GM12878 (cell line): Measurements from ENCODE around the gene TANK. TPM values are rescaled to one million over a fixed set of nuclear protein-coding genes. Genes with fewer than 3 reads are reported as not detected.

ENCODE experiments used
- ATAC-seq: fragments of 200-7000 bp; cut with Tn5 transposase; 3 replicates; pipeline ENCODE4 v1.9.1; 2020; ENCODE audit warnings: mild to moderate bottlenecking, moderate library complexity
- BruUV-seq: library from RNA; stranded (reverse); fragments of 400-500 nt; replicated peaks from 2 replicates; lab custom pipeline; 2021; lab: Mats Ljungman, UMichigan
- CTCF ChIA-PET: fragments of 300-600 bp; sonication (Branson Sonifier 250); formaldehyde crosslinking; extraction: SDS; loops from one replicate; lab custom pipeline; 2021; ENCODE audit warnings: inconsistent platforms; lab: Yijun Ruan, JAX
- POLR2A ChIA-PET: fragments of 350-600 bp; formaldehyde crosslinking; extraction: SDS; loops from one replicate; lab custom pipeline; 2021; ENCODE audit warnings: inconsistent platforms; lab: Charles Lee
- RAD21 ChIA-PET: fragments of 300-600 bp; sonication (Branson Sonifier 250); formaldehyde crosslinking; loops from one replicate; lab custom pipeline; 2023; ENCODE audit warnings: antibody characterized with exemption; ENCODE audit not compliant: unreplicated experiment; lab: Charles Lee
- SMC1A ChIA-PET: fragments of 300-600 bp; sonication (Branson Sonifier 250); formaldehyde crosslinking; loops from one replicate; lab custom pipeline; 2023; ENCODE audit not compliant: unreplicated experiment, uncharacterized antibody; lab: Charles Lee
- DNase-seq: peaks from one replicate; pipeline ENCODE4 v3.0.0-alpha.2; 2011; ENCODE audit warnings: low read depth, low spot score
- FAIRE-seq: peaks from 3 replicates; lab custom pipeline; 2011; peaks lifted over from hg19 to GRCh38; lab: Jason Lieb, UNC
- H2AFZ ChIP-seq: 2 replicates; pipeline ENCODE4 v1.6.0; 2011; ENCODE audit warnings: low read depth, low read length, control low read depth; ENCODE audit not compliant: control insufficient read depth
- H3K27ac ChIP-seq: 2 replicates; pipeline ENCODE4 v1.5.1; 2011; ENCODE audit warnings: control low read depth; ENCODE audit not compliant: control insufficient read depth, insufficient read depth
- H3K27me3 ChIP-seq, 2 experiments: replicated peaks in 1 of 2; 2 replicates each; pipeline versions ENCODE4 v1.6.0 to v1.6.1; 2011; ENCODE audit warnings: low read length in 1 of 2; ENCODE audit not compliant: control insufficient read depth in 2 of 2, insufficient read depth in 2 of 2
- H3K36me3 ChIP-seq, 2 experiments: 2 replicates each; pipeline ENCODE4 v1.5.1; 2011; ENCODE audit warnings: low read length in 1 of 2; ENCODE audit not compliant: control insufficient read depth in 2 of 2, insufficient read depth in 2 of 2
- H3K4me1 ChIP-seq: 2 replicates; pipeline ENCODE4 v1.6.1; 2011; ENCODE audit warnings: mild to moderate bottlenecking, low read length, moderate library complexity, mixed read lengths; ENCODE audit not compliant: control insufficient read depth, insufficient read depth
- H3K4me2 ChIP-seq: 2 replicates; pipeline ENCODE4 v1.6.0; 2011; ENCODE audit warnings: control low read depth; ENCODE audit not compliant: control insufficient read depth, insufficient read depth
- H3K4me3 ChIP-seq: fragments of 200-600 bp; sonication (generic); 2 replicates; pipeline ENCODE4 v1.5.1; 2016
- H3K79me2 ChIP-seq: 2 replicates; pipeline ENCODE4 v1.6.0; 2011; ENCODE audit warnings: low read length; ENCODE audit not compliant: control insufficient read depth, insufficient read depth
- H3K9ac ChIP-seq: 2 replicates; pipeline ENCODE4 v1.8.0; 2011; ENCODE audit warnings: low read length, control low read depth, mixed read lengths; ENCODE audit not compliant: control insufficient read depth, insufficient read depth
- H3K9me3 ChIP-seq: replicated peaks from 3 replicates; pipeline ENCODE4 v1.5.1; 2011; ENCODE audit warnings: mild to moderate bottlenecking, low read length; ENCODE audit not compliant: control insufficient read depth, insufficient read depth
- H4K20me1 ChIP-seq: 2 replicates; pipeline ENCODE4 v1.6.0; 2011; ENCODE audit not compliant: control insufficient read depth, insufficient read depth
- BCL3 ChIP-seq: IDR thresholded peaks from 2 replicates; pipeline ENCODE4 v1.6.1; 2011; ENCODE audit warnings: borderline replicate concordance, low read depth, mild to moderate bottlenecking, moderate library complexity, low read length; ENCODE audit not compliant: insufficient read depth, poor library complexity, severe bottlenecking
- BRCA1 ChIP-seq: IDR thresholded peaks from 2 replicates; pipeline ENCODE4 v1.6.1; 2011; ENCODE audit warnings: low read depth, low read length, improper control_type of control experiment
- CREB1 ChIP-seq: IDR thresholded peaks from 2 replicates; pipeline ENCODE4 v1.6.1; 2012; ENCODE audit warnings: low read depth, mild to moderate bottlenecking, inconsistent platforms
- CTCF ChIP-seq, 3 experiments: IDR thresholded peaks in 2 of 3; conservative IDR thresholded peaks in 1 of 3; 2 replicates each; pipeline ENCODE4 v1.5.1; 2011; ENCODE audit warnings: low read depth in 3 of 3, low read length in 3 of 3, mild to moderate bottlenecking in 3 of 3, control low read depth in 2 of 3, moderate library complexity in 2 of 3, inconsistent platforms in 1 of 3, mixed read lengths in 1 of 3; ENCODE audit not compliant: control insufficient read depth in 2 of 3, insufficient read depth in 1 of 3; ENCODE audit errors: extremely low read depth in 1 of 3
- LARP7 ChIP-seq: fragments of 450-650 bp; IDR thresholded peaks from 2 replicates; pipeline ENCODE4 v1.6.1; 2017; ENCODE audit warnings: mild to moderate bottlenecking
- PML ChIP-seq: IDR thresholded peaks from 2 replicates; pipeline ENCODE4 v1.6.1; 2012; ENCODE audit warnings: low read length, inconsistent platforms
- POU2F2 ChIP-seq: IDR thresholded peaks from 3 replicates; pipeline ENCODE4 v1.6.1; 2011; ENCODE audit warnings: low read depth, mild to moderate bottlenecking, low read length, borderline replicate concordance
- RCOR1 ChIP-seq: conservative IDR thresholded peaks from 2 replicates; pipeline ENCODE4 v1.6.1; 2012; ENCODE audit warnings: low read depth, low read length, improper control_type of control experiment
- ZNF592 ChIP-seq: fragments of 450-650 bp; IDR thresholded peaks from 2 replicates; pipeline ENCODE4 v1.6.1; 2017; ENCODE audit warnings: mild to moderate bottlenecking, moderate library complexity
- ZNF622 ChIP-seq: fragments of 450-650 bp; IDR thresholded peaks from 2 replicates; pipeline ENCODE4 v1.6.1; 2017; ENCODE audit warnings: mild to moderate bottlenecking, inconsistent platforms
- WGBS: methylation state at CpG from one replicate; pipeline ENCODE4 v1.1.6; 2016; ENCODE audit warnings: low lambda C conversion rate; ENCODE audit not compliant: insufficient replicate concordance, insufficient coverage; ENCODE audit errors: missing lambda C conversion rate; 5-methylcytosine and 5-hydroxymethylcytosine counted together
- in situ Hi-C: fragments of 300-500 bp; cut with MboI; formaldehyde crosslinking; loops from 9 replicates; pipeline ENCODE4 v1.14.3; 2018; ENCODE audit warnings: mixed read lengths
- intact Hi-C: fragments of 100-400 bp; cut with micrococcal nuclease; formaldehyde crosslinking; loops from one replicate; pipeline ENCODE4 v1.14.2; 2022; ENCODE audit not compliant: unreplicated experiment
- polyA plus RNA-seq, 11 experiments: library from polyadenylated mRNA; depleted of rRNA in 4 of 11; unstranded in 6 of 11; stranded (reverse) in 5 of 11; fragments of >200 nt; fragmentation: Nextera tagmentation in 4 of 11; fragmentation: Illumina TruSeq in 1 of 11; extraction: Ambion mirVana in 4 of 11; extraction: Trizol in 1 of 11; gene quantifications; 1 replicate in 1 of 11; 2 replicates in 10 of 11; pipeline versions ENCODE4 v1.2.1 to v1.2.3, GENCODE V29; 2011 to 2016; ENCODE audit warnings: inconsistent platforms in 2 of 11, missing spikeins in 2 of 11, low read depth in 1 of 11
- total RNA-seq, 4 experiments: library from RNA; depleted of rRNA in 3 of 4; stranded (reverse); fragments of >200 nt in 3 of 4; fragmentation: Illumina TruSeq in 1 of 4; extraction: Trizol in 1 of 4; gene quantifications; 2 replicates each; pipeline versions ENCODE4 v1.2.1 to v1.2.3, GENCODE V29; 2013 to 2021
- TF ChIP-seq, protein P1 (sequence below): fragments of 450-650 bp; IDR thresholded peaks from 2 replicates; pipeline ENCODE4 v1.6.1; 2014; ENCODE audit warnings: mild to moderate bottlenecking
- TF ChIP-seq, protein P2 (sequence below): fragments of 450-650 bp; IDR thresholded peaks from 2 replicates; pipeline ENCODE4 v1.6.1; 2018; ENCODE audit warnings: borderline replicate concordance, mild to moderate bottlenecking; ENCODE audit not compliant: partially characterized antibody

TANK gene
- total and polyA plus RNA-seq, 10 of the 15 experiments (the other 5 are each of a cell fraction or from before 2014, with no cell fraction given) = 48.6 to 127 (median 103) TPM

DNA sequence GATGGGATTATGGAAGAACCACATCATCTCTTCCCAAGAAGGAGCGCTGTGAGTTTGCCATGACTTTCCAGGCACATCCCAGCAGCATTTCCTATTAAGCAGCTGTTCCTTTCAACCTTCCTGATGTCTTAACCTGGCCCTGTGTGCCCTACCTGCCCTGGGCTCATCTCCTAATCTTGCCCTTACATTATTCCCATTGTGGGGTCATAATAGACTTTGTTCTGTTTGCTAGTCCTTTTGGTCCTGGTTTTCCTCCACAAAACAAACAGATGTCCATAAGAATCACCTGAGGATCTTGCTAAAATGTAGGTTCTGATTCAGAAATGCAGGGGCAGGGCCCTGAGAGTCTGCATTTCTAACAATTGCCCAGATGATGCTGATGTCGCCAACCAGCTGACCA, 38.6 kb upstream of the TANK start:
- in situ Hi-C loops = no loop called here
- TF ChIP-seq ZNF592 (no peak), CREB1 (no peak), RCOR1 (no peak), ZNF622 (no peak), LARP7 (no peak), POU2F2 (no peak), BCL3 (no peak), PML (no peak), CTCF (IDR thresholded peaks at IDR 0.05 in 2 of 3, conservative IDR thresholded peaks at IDR 0.05 in 1 of 3; ENCODE audit: control insufficient read depth in 2 of 3, extremely low read depth in 1 of 3, insufficient read depth in 1 of 3, low read depth in 3 of 3, low read length in 3 of 3) (no peak), BRCA1 (no peak)
- TF ChIP-seq, protein P1, sequence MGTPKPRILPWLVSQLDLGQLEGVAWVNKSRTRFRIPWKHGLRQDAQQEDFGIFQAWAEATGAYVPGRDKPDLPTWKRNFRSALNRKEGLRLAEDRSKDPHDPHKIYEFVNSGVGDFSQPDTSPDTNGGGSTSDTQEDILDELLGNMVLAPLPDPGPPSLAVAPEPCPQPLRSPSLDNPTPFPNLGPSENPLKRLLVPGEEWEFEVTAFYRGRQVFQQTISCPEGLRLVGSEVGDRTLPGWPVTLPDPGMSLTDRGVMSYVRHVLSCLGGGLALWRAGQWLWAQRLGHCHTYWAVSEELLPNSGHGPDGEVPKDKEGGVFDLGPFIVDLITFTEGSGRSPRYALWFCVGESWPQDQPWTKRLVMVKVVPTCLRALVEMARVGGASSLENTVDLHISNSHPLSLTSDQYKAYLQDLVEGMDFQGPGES = no peak
- TF ChIP-seq, protein P2, sequence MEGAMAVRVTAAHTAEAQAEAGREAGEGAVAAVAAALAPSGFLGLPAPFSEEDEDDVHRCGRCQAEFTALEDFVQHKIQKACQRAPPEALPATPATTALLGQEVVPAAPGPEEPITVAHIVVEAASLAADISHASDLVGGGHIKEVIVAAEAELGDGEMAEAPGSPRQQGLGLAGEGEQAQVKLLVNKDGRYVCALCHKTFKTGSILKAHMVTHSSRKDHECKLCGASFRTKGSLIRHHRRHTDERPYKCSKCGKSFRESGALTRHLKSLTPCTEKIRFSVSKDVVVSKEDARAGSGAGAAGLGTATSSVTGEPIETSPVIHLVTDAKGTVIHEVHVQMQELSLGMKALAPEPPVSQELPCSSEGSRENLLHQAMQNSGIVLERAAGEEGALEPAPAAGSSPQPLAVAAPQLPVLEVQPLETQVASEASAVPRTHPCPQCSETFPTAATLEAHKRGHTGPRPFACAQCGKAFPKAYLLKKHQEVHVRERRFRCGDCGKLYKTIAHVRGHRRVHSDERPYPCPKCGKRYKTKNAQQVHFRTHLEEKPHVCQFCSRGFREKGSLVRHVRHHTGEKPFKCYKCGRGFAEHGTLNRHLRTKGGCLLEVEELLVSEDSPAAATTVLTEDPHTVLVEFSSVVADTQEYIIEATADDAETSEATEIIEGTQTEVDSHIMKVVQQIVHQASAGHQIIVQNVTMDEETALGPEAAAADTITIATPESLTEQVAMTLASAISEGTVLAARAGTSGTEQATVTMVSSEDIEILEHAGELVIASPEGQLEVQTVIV = no peak
- H2AFZ ChIP-seq = no peak overlapping the region
- DNase-seq (no peak), ATAC-seq (no peak), FAIRE-seq (no peak)
- SMC1A ChIA-PET = interaction anchor here (0.9 to 9.4 kb wide), 8 partner anchors 9 to 45 kb away, joined by 3 to 79 read pairs (median 4); no protein-coding TSS in a partner anchor
- no peaks in the 10 kb centered on the region for H3K27me3 ChIP-seq
- intact Hi-C loops = no loop called here
- H3K36me3 ChIP-seq = no peaks in the 10 kb centered on the region
- H3K9me3 ChIP-seq = no peaks in the 10 kb centered on the region
- RAD21 ChIA-PET = interaction anchor here (1.0 to 1.7 kb wide), 4 partner anchors 15 to 100 kb away, joined by 3 to 5 read pairs (median 4); no protein-coding TSS in a partner anchor
- WGBS = 94% methylated on average over 2 of the region's 2 CpGs
- no TSS peak for BruUV-seq
- no peak overlapping the region for H3K4me3 ChIP-seq
- POLR2A ChIA-PET = interaction anchor here (2.9 to 4.1 kb wide), 2 partner anchors 14 to 18 kb away, joined by 14 to 16 read pairs; no protein-coding TSS in a partner anchor
- H3K9ac ChIP-seq = no peak overlapping the region
- H3K4me2 ChIP-seq = no peak overlapping the region
- H3K4me1 ChIP-seq = no peaks in the 10 kb centered on the region
- CTCF ChIA-PET = no interaction called here
- H4K20me1 ChIP-seq = no peaks in the 10 kb centered on the region
- no peaks in the 10 kb centered on the region for H3K79me2 ChIP-seq
- H3K27ac ChIP-seq = no peak overlapping the region
